Upper lobe of right lung (tissue), 1 donor: ENCODE measurements around the gene PTRH2. TPM values are rescaled to one million over a fixed set of nuclear protein-coding genes. Genes with fewer than 3 reads are reported as not detected.

Experiments
- ATAC-seq: fragments of 200-7000 bp; cut with Tn5 transposase; one replicate; pipeline ENCODE4 v1.9.1; 2020; ENCODE audit warnings: mild to moderate bottlenecking, moderate library complexity
- DNase-seq: peaks from one replicate; pipeline ENCODE4 v3.0.0-alpha.2; 2020
- H3K27ac ChIP-seq: fragments of 200-600 bp; one replicate; pipeline ENCODE4 v1.8.0; 2022
- H3K27me3 ChIP-seq: fragments of 200-600 bp; one replicate; pipeline ENCODE4 v1.8.0; 2022; ENCODE audit warnings: mild to moderate bottlenecking
- H3K36me3 ChIP-seq: fragments of 200-600 bp; one replicate; pipeline ENCODE4 v1.8.0; 2022
- H3K4me1 ChIP-seq: fragments of 200-600 bp; one replicate; pipeline ENCODE4 v1.8.0; 2022
- H3K4me3 ChIP-seq: fragments of 200-600 bp; one replicate; pipeline ENCODE4 v1.8.0; 2022; ENCODE audit warnings: mild to moderate bottlenecking
- H3K9me3 ChIP-seq: fragments of 200-600 bp; one replicate; pipeline ENCODE4 v1.8.0; 2022
- intact Hi-C: fragments of 100-400 bp; cut with DNase I; formaldehyde crosslinking; loops from one replicate; pipeline ENCODE4 v1.11.0; 2022
- total RNA-seq: library from RNA; stranded (reverse); fragmentation: NEBNext Ultra II Directional; extraction: Animal tissue kit (Norgen Biotek cat#: 25700); gene quantifications from one replicate; pipeline ENCODE4 v1.2.1, GENCODE V29; 2021
- TF ChIP-seq, protein P1 (sequence below): fragments of 200-600 bp; IDR thresholded peaks from one replicate; pipeline ENCODE4 v1.8.0; 2022; ENCODE audit warnings: antibody characterized with exemption
- donor health status: DM: no; HTN: yes; CAD: no; lungs with severe emphysema.

PTRH2 gene
- total RNA-seq, 1 donor from 2014 or later: 19.6 TPM

DNA sequence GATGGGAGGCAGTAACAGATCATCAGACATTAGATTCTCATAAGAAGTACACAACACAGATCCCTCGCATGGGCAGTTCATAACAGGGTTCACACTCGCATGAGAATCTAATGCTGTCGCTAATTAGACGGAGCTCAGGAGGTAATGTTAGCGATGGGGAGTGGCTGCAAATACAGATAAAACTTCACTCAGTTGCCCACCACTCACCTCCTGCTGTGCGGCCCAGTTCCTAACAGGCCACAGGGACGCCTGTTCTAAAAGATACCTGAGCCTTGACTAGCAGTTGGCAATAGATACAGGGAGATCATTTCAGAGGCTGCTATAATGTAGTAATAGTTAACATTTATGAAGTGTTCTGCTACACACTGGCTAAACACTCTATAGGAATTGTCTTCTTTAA, 4.9 kb downstream of the PTRH2 start:
- H3K27ac ChIP-seq: no peak overlapping the region
- peaks cover 51% of the 10 kb centered on the region for H3K36me3 ChIP-seq
- H3K4me3 ChIP-seq: no peak overlapping the region
- no peaks in the 10 kb centered on the region for H3K27me3 ChIP-seq
- ATAC-seq: no peak
- intact Hi-C loops: no loop called here
- no peak for DNase-seq
- H3K9me3 ChIP-seq: no peaks in the 10 kb centered on the region
- peaks cover 10% of the 10 kb centered on the region for H3K4me1 ChIP-seq
- TF ChIP-seq, protein P1, sequence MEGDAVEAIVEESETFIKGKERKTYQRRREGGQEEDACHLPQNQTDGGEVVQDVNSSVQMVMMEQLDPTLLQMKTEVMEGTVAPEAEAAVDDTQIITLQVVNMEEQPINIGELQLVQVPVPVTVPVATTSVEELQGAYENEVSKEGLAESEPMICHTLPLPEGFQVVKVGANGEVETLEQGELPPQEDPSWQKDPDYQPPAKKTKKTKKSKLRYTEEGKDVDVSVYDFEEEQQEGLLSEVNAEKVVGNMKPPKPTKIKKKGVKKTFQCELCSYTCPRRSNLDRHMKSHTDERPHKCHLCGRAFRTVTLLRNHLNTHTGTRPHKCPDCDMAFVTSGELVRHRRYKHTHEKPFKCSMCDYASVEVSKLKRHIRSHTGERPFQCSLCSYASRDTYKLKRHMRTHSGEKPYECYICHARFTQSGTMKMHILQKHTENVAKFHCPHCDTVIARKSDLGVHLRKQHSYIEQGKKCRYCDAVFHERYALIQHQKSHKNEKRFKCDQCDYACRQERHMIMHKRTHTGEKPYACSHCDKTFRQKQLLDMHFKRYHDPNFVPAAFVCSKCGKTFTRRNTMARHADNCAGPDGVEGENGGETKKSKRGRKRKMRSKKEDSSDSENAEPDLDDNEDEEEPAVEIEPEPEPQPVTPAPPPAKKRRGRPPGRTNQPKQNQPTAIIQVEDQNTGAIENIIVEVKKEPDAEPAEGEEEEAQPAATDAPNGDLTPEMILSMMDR: no peak

GRCh38 chr17:59699786-59700185, 7.4 kb downstream of the PTRH2 start:
- no peak overlapping the region for H3K27ac ChIP-seq
- no peaks in the 10 kb centered on the region for H3K9me3 ChIP-seq
- no peaks in the 10 kb centered on the region for H3K27me3 ChIP-seq
- peaks cover 75% of the 10 kb centered on the region for H3K36me3 ChIP-seq
- H3K4me3 ChIP-seq: no peak overlapping the region
- ATAC-seq (no peak), DNase-seq (no peak)
- TF ChIP-seq, protein P1: no peak
- intact Hi-C loops: no loop called here
- no peaks in the 10 kb centered on the region for H3K4me1 ChIP-seq

- H3K4me3 ChIP-seq: no peak overlapping the region
- no peaks in the 10 kb centered on the region for H3K4me1 ChIP-seq
- TF ChIP-seq, protein P1: no peak
- intact Hi-C loops: no loop called here
- no peaks in the 10 kb centered on the region for H3K27me3 ChIP-seq
- no peaks in the 10 kb centered on the region for H3K9me3 ChIP-seq
- ATAC-seq: no peak
- H3K36me3 ChIP-seq: peaks cover 80% of the 10 kb centered on the region
- no peak for DNase-seq
- no peak overlapping the region for H3K27ac ChIP-seq
Measured at GRCh38 chr17:59699218-59699617, 8.0 kb downstream of the PTRH2 start.

- Histone ChIP-seq H3K4me3 (no peak overlapping the region), H3K9me3 (no peaks in the 10 kb centered on the region), H3K27ac (no peak overlapping the region), H3K27me3 (no peaks in the 10 kb centered on the region), H3K36me3 (peaks cover 80% of the 10 kb centered on the region), H3K4me1 (no peaks in the 10 kb centered on the region)
- intact Hi-C loops: no loop called here
- ATAC-seq (no peak), DNase-seq (no peak)
- TF ChIP-seq, protein P1: no peak
Measured at GRCh38 chr17:59698143-59698542, 9.1 kb downstream of the PTRH2 start.

DNA sequence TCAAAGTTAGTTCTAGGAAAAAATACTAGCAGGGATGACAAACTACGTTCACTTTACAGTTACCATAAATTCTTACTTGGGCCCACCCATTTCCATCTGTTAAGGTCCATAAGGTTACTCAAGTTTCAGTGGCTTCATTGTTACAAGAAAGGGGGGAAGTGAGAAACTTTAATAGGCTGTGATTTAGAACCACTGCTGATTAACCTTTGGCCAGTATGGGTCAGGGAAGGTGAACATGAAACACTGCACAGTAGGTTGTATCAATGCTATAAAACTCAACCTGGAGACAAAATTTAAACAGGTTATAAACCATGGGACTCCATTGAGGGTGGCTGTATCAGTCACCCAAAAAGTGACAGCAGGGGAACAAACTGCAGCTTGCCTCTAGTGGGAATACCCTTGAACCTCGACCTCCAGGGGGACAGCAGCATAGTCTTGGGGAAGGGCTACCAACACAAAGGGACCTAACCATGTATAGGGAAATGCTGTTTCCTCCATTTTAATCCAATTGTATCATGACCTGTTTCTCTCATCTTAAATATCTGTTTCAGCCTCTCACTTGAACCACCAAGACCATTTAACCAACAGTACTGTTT, 10.4 kb downstream of the PTRH2 start:
- Histone ChIP-seq H3K27me3 (no peaks in the 10 kb centered on the region), H3K4me3 (no peak overlapping the region), H3K9me3 (no peaks in the 10 kb centered on the region), H3K4me1 (no peaks in the 10 kb centered on the region), H3K36me3 (peaks cover 83% of the 10 kb centered on the region), H3K27ac (no peak overlapping the region)
- DNase-seq: no peak
- ATAC-seq: no peak
- intact Hi-C loops: no loop called here
- TF ChIP-seq, protein P1: no peak
